Measurements from ENCODE around the gene PRKCB. TPM values are rescaled to one million over a fixed set of nuclear protein-coding genes. Genes with fewer than 3 reads are reported as not detected.

Gene PRKCB
- total and polyA plus RNA-seq, 9 donors: 0.38 to 5.0 (median 1.2) TPM

DNA sequence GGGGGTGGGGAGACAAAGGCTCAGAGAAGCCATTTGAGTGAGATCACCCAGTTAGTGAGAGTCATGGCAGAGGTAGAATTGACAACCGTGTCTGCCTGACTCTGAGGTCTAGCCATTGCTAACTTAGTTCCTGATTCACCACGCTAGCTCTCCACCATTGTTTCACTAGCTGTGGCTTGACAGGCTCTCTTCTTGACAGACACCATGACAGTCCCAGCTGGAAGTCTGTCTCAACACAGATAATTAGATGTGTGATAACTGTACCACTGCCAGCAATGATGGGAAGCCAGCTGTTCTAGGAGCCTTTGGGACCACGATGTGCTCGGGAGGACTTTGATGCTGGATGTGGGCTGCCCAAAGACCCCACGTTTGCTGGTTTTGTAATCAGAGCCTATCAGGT, 249.9 kb downstream of the PRKCB start:
- Histone ChIP-seq H3K4me3 (no peak overlapping the region), H3K36me3 (no peaks in the 10 kb centered on the region), H3K4me1 (ENCODE audit: insufficient read depth) (no peaks in the 10 kb centered on the region), H3K27ac (no peak overlapping the region), H3K27me3 (no peaks in the 10 kb centered on the region), H3K9me3 (no peaks in the 10 kb centered on the region)
- TF ChIP-seq POLR2A (IDR thresholded peaks at IDR 0.05) (no peak), EP300 (IDR thresholded peaks at IDR 0.05) (no peak)
- TF ChIP-seq, protein P1, sequence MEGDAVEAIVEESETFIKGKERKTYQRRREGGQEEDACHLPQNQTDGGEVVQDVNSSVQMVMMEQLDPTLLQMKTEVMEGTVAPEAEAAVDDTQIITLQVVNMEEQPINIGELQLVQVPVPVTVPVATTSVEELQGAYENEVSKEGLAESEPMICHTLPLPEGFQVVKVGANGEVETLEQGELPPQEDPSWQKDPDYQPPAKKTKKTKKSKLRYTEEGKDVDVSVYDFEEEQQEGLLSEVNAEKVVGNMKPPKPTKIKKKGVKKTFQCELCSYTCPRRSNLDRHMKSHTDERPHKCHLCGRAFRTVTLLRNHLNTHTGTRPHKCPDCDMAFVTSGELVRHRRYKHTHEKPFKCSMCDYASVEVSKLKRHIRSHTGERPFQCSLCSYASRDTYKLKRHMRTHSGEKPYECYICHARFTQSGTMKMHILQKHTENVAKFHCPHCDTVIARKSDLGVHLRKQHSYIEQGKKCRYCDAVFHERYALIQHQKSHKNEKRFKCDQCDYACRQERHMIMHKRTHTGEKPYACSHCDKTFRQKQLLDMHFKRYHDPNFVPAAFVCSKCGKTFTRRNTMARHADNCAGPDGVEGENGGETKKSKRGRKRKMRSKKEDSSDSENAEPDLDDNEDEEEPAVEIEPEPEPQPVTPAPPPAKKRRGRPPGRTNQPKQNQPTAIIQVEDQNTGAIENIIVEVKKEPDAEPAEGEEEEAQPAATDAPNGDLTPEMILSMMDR (IDR thresholded peaks at IDR 0.05): no peak
- intact Hi-C loops (cut with DNase I): no loop called here
- 49 to 58% (median 58%) methylated on average over 5 of the region's 5 CpGs for WGBS, 3 donors
- no peak for DNase-seq

DNA sequence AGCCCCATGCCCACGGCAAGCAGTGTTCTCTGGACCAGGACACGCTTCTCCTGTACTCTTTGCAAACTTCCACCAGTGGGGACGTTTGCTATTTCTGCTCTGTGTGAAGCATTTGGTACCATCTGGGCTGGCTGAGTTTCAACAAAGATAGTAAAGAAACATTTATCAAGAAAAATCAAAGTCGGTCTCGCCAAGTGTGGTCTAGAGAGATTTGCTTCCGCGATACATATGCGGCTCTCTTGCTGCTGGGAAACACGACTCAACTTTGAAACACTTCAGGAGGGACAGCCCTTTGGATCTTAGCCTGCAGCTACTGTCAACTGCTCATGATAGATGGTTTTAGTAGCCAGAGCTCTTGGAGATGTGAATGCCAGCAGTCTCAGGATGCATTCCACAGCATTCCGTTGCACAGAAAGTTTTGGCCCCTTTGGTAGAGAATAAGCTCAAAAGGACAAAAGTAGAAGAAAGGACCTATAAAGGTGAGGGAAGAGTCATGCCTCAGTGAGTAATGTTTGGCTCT, 252.2 kb downstream of the PRKCB start:
- Histone ChIP-seq H3K27me3 (no peaks in the 10 kb centered on the region), H3K36me3 (no peaks in the 10 kb centered on the region), H3K27ac (no peak overlapping the region), H3K9me3 (no peaks in the 10 kb centered on the region), H3K4me1 (ENCODE audit: insufficient read depth) (no peaks in the 10 kb centered on the region), H3K4me3 (no peak overlapping the region)
- intact Hi-C loops (cut with DNase I): no loop called here
- DNase-seq: no peak
- WGBS, 3 donors: 28 to 43% (median 35%) methylated on average over 10 of the region's 10 CpGs
- TF ChIP-seq EP300 (IDR thresholded peaks at IDR 0.05): no peak
- TF ChIP-seq, protein P1 (IDR thresholded peaks at IDR 0.05): no peak
- TF ChIP-seq POLR2A (IDR thresholded peaks at IDR 0.05): no peak

DNA sequence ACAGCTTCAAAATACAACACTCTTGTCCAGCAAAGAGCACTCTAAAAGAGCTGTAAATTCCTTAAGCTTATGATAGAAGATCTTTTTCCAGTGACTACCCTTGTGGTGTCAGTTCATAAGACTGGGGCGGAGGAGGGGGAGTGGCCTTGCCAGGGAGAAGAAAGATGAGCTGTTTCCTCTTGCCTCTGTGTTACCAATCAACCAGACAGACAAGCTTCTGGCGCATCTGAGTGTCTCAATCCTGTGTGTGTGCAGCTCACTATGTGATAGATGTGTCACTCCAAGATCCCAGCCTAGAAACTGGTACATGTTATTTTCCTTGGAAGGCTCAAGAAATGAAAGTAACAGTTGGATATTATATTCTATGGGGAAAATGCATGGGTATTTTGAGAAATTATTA, 253.0 kb downstream of the PRKCB start:
- TF ChIP-seq, protein P1 (IDR thresholded peaks at IDR 0.05): no peak
- no peak for TF ChIP-seq EP300 (IDR thresholded peaks at IDR 0.05)
- no peak for TF ChIP-seq POLR2A (IDR thresholded peaks at IDR 0.05)
- H3K27ac ChIP-seq: no peak overlapping the region
- no peaks in the 10 kb centered on the region for H3K36me3 ChIP-seq
- intact Hi-C loops (cut with DNase I): no loop called here
- DNase-seq: no peak
- 53 to 72% (median 63%) methylated on average over 2 of the region's 2 CpGs for WGBS, 3 donors
- no peak overlapping the region for H3K4me3 ChIP-seq
- no peaks in the 10 kb centered on the region for H3K4me1 ChIP-seq (ENCODE audit: insufficient read depth)
- H3K9me3 ChIP-seq: no peaks in the 10 kb centered on the region
- no peaks in the 10 kb centered on the region for H3K27me3 ChIP-seq

DNA sequence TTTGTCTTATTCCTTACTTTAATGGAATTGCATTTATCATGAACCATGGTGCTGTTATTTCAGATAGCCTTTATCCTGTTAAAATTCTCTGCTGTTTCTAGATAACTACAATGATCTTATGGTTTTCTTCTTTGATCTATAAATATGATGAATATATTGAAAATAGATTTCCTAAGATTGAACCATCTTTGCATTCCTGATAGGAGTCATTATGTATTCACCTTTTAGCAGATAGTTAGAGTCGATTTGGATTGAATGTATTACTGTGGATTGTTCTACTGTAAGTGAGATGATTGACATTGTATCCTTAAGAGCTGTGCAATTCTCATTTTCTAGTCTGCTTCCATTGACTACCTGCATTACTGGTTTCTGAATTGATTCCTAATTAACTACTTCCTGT, 255.3 kb downstream of the PRKCB start:
- 56 to 84% (median 63%) methylated on average over 1 of the region's 1 CpG for WGBS, 3 donors
- Histone ChIP-seq H3K27me3 (no peaks in the 10 kb centered on the region), H3K27ac (no peak overlapping the region), H3K4me1 (ENCODE audit: insufficient read depth) (no peaks in the 10 kb centered on the region), H3K36me3 (no peaks in the 10 kb centered on the region), H3K9me3 (no peaks in the 10 kb centered on the region), H3K4me3 (no peak overlapping the region)
- intact Hi-C loops (cut with DNase I): no loop called here
- no peak for DNase-seq
- TF ChIP-seq, protein P1 (IDR thresholded peaks at IDR 0.05): no peak
- TF ChIP-seq POLR2A (IDR thresholded peaks at IDR 0.05) (no peak), EP300 (IDR thresholded peaks at IDR 0.05) (no peak)

Data from ovary (tissue), 9 donors.